Naive B cell (primary cell): ENCODE results near the gene MBNL1. TPM values are rescaled to one million over a fixed set of nuclear protein-coding genes. Genes with fewer than 3 reads are reported as not detected.

ENCODE experiments used
- ATAC-seq, 2 donors: fragments of 150-1000 bp; cut with Tn5 transposase; 2 replicates each; pipeline ENCODE4 v1.10.0; 2021; ENCODE audit warnings: low read depth in 2 of 2, mild to moderate bottlenecking in 2 of 2, moderate library complexity in 2 of 2
- DNase-seq: peaks from one replicate; pipeline ENCODE4 v3.0.0; 2022
- H3K27ac Mint-ChIP-seq, 6 donors: one replicate each; pipeline ENCODE4 v1.8.0; 2020 to 2022; ENCODE audit warnings: mild to moderate bottlenecking in 6 of 6, mixed read lengths in 6 of 6, moderate library complexity in 5 of 6, inconsistent platforms in 2 of 6
- H3K27me3 Mint-ChIP-seq, 3 donors: one replicate each; pipeline ENCODE4 v1.8.0; 2021 to 2022; ENCODE audit warnings: mixed read lengths in 3 of 3, mild to moderate bottlenecking in 1 of 3
- H3K36me3 Mint-ChIP-seq, 2 donors: one replicate each; pipeline ENCODE4 v1.8.0; 2020 to 2022; ENCODE audit warnings: mixed read lengths in 2 of 2, inconsistent platforms in 1 of 2, mild to moderate bottlenecking in 1 of 2
- H3K4me1 Mint-ChIP-seq, 3 donors: one replicate each; pipeline ENCODE4 v1.8.0; 2020 to 2022; ENCODE audit warnings: mixed read lengths in 3 of 3, inconsistent platforms in 1 of 3, mild to moderate bottlenecking in 1 of 3, moderate library complexity in 1 of 3
- H3K4me3 Mint-ChIP-seq, 8 donors: one replicate each; pipeline ENCODE4 v1.8.0; 2020 to 2022; ENCODE audit warnings: mild to moderate bottlenecking in 8 of 8, mixed read lengths in 8 of 8, moderate library complexity in 8 of 8, inconsistent platforms in 2 of 8
- H3K9me3 Mint-ChIP-seq, 7 donors: one replicate each; pipeline ENCODE4 v1.8.0; 2020 to 2022; ENCODE audit warnings: mixed read lengths in 7 of 7, mild to moderate bottlenecking in 5 of 7, inconsistent platforms in 2 of 7, moderate library complexity in 1 of 7
- polyA plus RNA-seq, 6 donors: library from polyadenylated mRNA; unstranded; fragments of 300-500 nt; fragmentation: Illumina TruSeq; gene quantifications; one replicate each; pipeline ENCODE4 v1.2.3, GENCODE V29; 2021; ENCODE audit warnings: low read depth in 6 of 6

MBNL1 gene
- polyA plus RNA-seq, 6 donors from 2014 or later = 188 to 346 (median 260) TPM

- H3K4me1 Mint-ChIP-seq = peaks cover 11 to 20% (median 12%) of the 10 kb centered on the region in 3 donors
- ATAC-seq (no peak), DNase-seq (no peak)
- peak overlapping the region in 1 of 8 donors; percentile 20 for H3K4me3 Mint-ChIP-seq
- H3K27me3 Mint-ChIP-seq = no peaks in the 10 kb centered on the region
- H3K27ac Mint-ChIP-seq = peak overlapping the region in 3 of 6 donors; percentile 38 to 81 (median 59)
- H3K9me3 Mint-ChIP-seq = no peaks in the 10 kb centered on the region
- H3K36me3 Mint-ChIP-seq = peaks cover 18 to 25% of the 10 kb centered on the region in 2 donors
Measured at GRCh38 chr3:152455989-152456388, 187.3 kb downstream of the MBNL1 start.

GRCh38 chr3:152457500-152458375, 189.0 kb downstream of the MBNL1 start:
- H3K9me3 Mint-ChIP-seq = no peaks in the 10 kb centered on the region
- H3K4me1 Mint-ChIP-seq = peaks cover 4 to 13% (median 7%) of the 10 kb centered on the region in 3 donors
- peaks cover 12 to 14% of the 10 kb centered on the region in 2 donors for H3K36me3 Mint-ChIP-seq
- H3K27me3 Mint-ChIP-seq = no peaks in the 10 kb centered on the region
- DNase-seq (no peak), ATAC-seq (no peak)
- peak overlapping the region in 4 of 6 donors; percentile 26 to 84 (median 47) for H3K27ac Mint-ChIP-seq
- H3K4me3 Mint-ChIP-seq = no peak overlapping the region

GRCh38 chr3:152458376-152459117, 189.8 kb downstream of the MBNL1 start:
- Mint-ChIP-seq H3K9me3 (no peaks in the 10 kb centered on the region), H3K36me3 (peaks cover 10 to 14% of the 10 kb centered on the region in 2 donors), H3K4me1 (peaks cover 4 to 12% (median 10%) of the 10 kb centered on the region in 3 donors), H3K27ac (peak overlapping the region in 3 of 6 donors; percentile 26 to 85 (median 84)), H3K4me3 (no peak overlapping the region), H3K27me3 (no peaks in the 10 kb centered on the region)
- ATAC-seq = no peak
- no peak for DNase-seq

- Mint-ChIP-seq H3K36me3 (peaks cover 10 to 14% of the 10 kb centered on the region in 2 donors), H3K9me3 (no peaks in the 10 kb centered on the region), H3K27me3 (no peaks in the 10 kb centered on the region), H3K4me1 (peaks cover 4 to 12% (median 10%) of the 10 kb centered on the region in 3 donors), H3K27ac (peak overlapping the region in 1 of 6 donors; percentile 15), H3K4me3 (no peak overlapping the region)
- no peak for DNase-seq
- ATAC-seq = no peak
Measured at GRCh38 chr3:152459118-152459515, 190.4 kb downstream of the MBNL1 start.

- DNase-seq (no peak), ATAC-seq (no peak)
- H3K27me3 Mint-ChIP-seq = no peaks in the 10 kb centered on the region
- H3K9me3 Mint-ChIP-seq = no peaks in the 10 kb centered on the region
- H3K4me3 Mint-ChIP-seq = no peak overlapping the region
- H3K4me1 Mint-ChIP-seq = peaks cover 4 to 12% (median 10%) of the 10 kb centered on the region in 3 donors
- H3K27ac Mint-ChIP-seq = peak overlapping the region in 2 of 6 donors; percentile 76 to 94
- H3K36me3 Mint-ChIP-seq = peaks cover 10 to 11% of the 10 kb centered on the region in 2 donors
Measured at GRCh38 chr3:152459572-152459971, 190.8 kb downstream of the MBNL1 start.

- DNase-seq = no peak
- H3K9me3 Mint-ChIP-seq = no peaks in the 10 kb centered on the region
- H3K4me3 Mint-ChIP-seq = no peak overlapping the region
- no peak for ATAC-seq
- no peaks in the 10 kb centered on the region for H3K27me3 Mint-ChIP-seq
- H3K4me1 Mint-ChIP-seq = peaks cover 4 to 11% (median 10%) of the 10 kb centered on the region in 3 donors
- H3K36me3 Mint-ChIP-seq = peaks cover 5 to 13% of the 10 kb centered on the region in 2 donors
- peak overlapping the region in 5 of 6 donors; percentile 8 to 90 (median 65) for H3K27ac Mint-ChIP-seq
Measured at GRCh38 chr3:152460936-152461335, 192.2 kb downstream of the MBNL1 start.

- no peak for DNase-seq
- H3K36me3 Mint-ChIP-seq = peaks cover under 1 to 13% of the 10 kb centered on the region in 2 donors
- H3K4me1 Mint-ChIP-seq = peaks cover 4 to 10% (median 6%) of the 10 kb centered on the region in 3 donors
- ATAC-seq = no peak
- no peak overlapping the region for H3K4me3 Mint-ChIP-seq
- H3K27me3 Mint-ChIP-seq = no peaks in the 10 kb centered on the region
- peak overlapping the region in 1 of 6 donors; percentile 65 for H3K27ac Mint-ChIP-seq
- no peaks in the 10 kb centered on the region for H3K9me3 Mint-ChIP-seq
Measured at GRCh38 chr3:152461460-152461859, 192.7 kb downstream of the MBNL1 start.

GRCh38 chr3:152466784-152467183, 198.1 kb downstream of the MBNL1 start:
- DNase-seq (peak; percentile 12), ATAC-seq (peak; percentile 74 to 78)
- Mint-ChIP-seq H3K36me3 (peaks cover 6 to 10% of the 10 kb centered on the region in 2 donors), H3K4me1 (peaks cover 8 to 14% (median 10%) of the 10 kb centered on the region in 3 donors), H3K27ac (peak overlapping the region in 4 of 6 donors; percentile 47 to 94 (median 73)), H3K9me3 (peaks cover 0 to 4% (median 0%) of the 10 kb centered on the region in 7 donors), H3K27me3 (no peaks in the 10 kb centered on the region), H3K4me3 (peak overlapping the region in 1 of 8 donors; percentile 7)

- peak overlapping the region in 1 of 8 donors; percentile 29 for H3K4me3 Mint-ChIP-seq
- peak overlapping the region in 4 of 6 donors; percentile 26 to 88 (median 60) for H3K27ac Mint-ChIP-seq
- no peak for ATAC-seq
- peaks cover 18 to 24% (median 21%) of the 10 kb centered on the region in 3 donors for H3K4me1 Mint-ChIP-seq
- H3K27me3 Mint-ChIP-seq = no peaks in the 10 kb centered on the region
- H3K36me3 Mint-ChIP-seq = peaks cover 6 to 10% of the 10 kb centered on the region in 2 donors
- H3K9me3 Mint-ChIP-seq = peaks cover 0 to 4% (median 0%) of the 10 kb centered on the region in 7 donors
- DNase-seq = no peak
Measured at GRCh38 chr3:152469248-152470025, 200.7 kb downstream of the MBNL1 start.

GRCh38 chr3:152470095-152470494, 201.4 kb downstream of the MBNL1 start:
- Mint-ChIP-seq H3K36me3 (peaks cover 6 to 10% of the 10 kb centered on the region in 2 donors), H3K27me3 (no peaks in the 10 kb centered on the region), H3K4me1 (peaks cover 18 to 29% (median 21%) of the 10 kb centered on the region in 3 donors), H3K4me3 (no peak overlapping the region), H3K27ac (peak overlapping the region in 3 of 6 donors; percentile 35 to 84 (median 54)), H3K9me3 (peaks cover 0 to 4% (median 0%) of the 10 kb centered on the region in 7 donors)
- ATAC-seq = no peak
- no peak for DNase-seq

- Mint-ChIP-seq H3K4me1 (peaks cover 18 to 29% (median 21%) of the 10 kb centered on the region in 3 donors), H3K9me3 (peaks cover 0 to 9% (median 4%) of the 10 kb centered on the region in 7 donors), H3K27ac (peak overlapping the region in 4 of 6 donors; percentile 4 to 84 (median 70)), H3K36me3 (peaks cover 6% of the 10 kb centered on the region in 2 donors), H3K4me3 (peak overlapping the region in 2 of 8 donors; percentile 32 to 66), H3K27me3 (no peaks in the 10 kb centered on the region)
- no peak for DNase-seq
- ATAC-seq = no peak
Measured at GRCh38 chr3:152470893-152471292, 202.2 kb downstream of the MBNL1 start.

GRCh38 chr3:152471814-152472671, 203.3 kb downstream of the MBNL1 start:
- peak; percentile 61 for DNase-seq
- Mint-ChIP-seq H3K27me3 (no peaks in the 10 kb centered on the region), H3K9me3 (peaks cover 0 to 15% (median 11%) of the 10 kb centered on the region in 7 donors), H3K4me1 (peaks cover 14 to 34% (median 26%) of the 10 kb centered on the region in 3 donors), H3K4me3 (peak overlapping the region; percentile 62 to 84 (median 74)), H3K27ac (peak overlapping the region; percentile 88 to 99 (median 94)), H3K36me3 (peaks cover 1 to 2% of the 10 kb centered on the region in 2 donors)
- ATAC-seq = peak; percentile 86 to 87
